GM19099 (cell line): Measurements from ENCODE around the gene GRAMD1A.

Experiments
- POLR2A ChIP-seq: IDR thresholded peaks from 3 replicates; pipeline ENCODE4 v1.6.1; 2011; ENCODE audit warnings: low read depth; ENCODE audit not compliant: insufficient read length; ENCODE audit errors: extremely low read depth

GRAMD1A gene

DNA sequence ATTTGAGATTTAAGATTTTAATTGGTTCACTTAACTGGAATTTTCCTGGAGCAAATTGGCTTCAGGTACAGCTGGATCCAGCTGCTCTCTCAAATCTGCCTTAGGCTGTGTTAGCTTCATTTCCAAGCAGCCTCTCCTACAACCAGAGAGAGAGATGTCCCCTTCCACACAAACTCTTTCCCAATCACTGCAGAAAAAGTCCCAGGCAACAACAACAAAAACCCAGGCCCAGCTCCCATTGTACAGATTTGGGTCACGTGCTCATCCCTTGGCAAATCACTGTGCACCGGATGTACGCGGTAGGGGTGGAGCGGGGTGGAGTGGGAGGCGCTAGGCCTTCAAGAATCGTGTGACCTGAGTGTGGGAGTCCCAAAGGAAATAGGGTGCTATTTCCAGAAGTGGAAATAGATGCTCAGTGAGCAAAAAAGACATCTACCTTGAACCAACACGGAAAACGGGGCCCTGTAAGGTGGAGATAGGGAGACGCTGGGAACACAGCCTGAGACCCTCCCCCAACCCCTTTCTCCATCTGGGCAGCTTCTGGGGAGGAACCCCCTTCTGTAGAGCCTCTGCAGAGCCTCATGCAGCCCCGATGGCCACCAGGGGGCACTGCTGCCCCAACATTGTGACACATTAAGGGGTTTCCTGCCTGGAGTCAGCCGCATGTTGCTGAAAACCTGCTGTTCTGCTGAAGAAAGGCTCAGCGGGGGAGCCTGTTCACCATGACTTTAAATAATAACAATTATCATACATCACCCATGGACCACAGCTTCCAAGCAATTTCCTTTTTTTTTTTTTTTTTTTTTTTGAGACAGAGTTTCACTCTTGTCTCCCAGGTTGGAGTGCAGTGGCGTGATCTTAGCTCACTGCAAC, 66.8 kb downstream of the GRAMD1A start:
- no peak for TF ChIP-seq POLR2A

DNA sequence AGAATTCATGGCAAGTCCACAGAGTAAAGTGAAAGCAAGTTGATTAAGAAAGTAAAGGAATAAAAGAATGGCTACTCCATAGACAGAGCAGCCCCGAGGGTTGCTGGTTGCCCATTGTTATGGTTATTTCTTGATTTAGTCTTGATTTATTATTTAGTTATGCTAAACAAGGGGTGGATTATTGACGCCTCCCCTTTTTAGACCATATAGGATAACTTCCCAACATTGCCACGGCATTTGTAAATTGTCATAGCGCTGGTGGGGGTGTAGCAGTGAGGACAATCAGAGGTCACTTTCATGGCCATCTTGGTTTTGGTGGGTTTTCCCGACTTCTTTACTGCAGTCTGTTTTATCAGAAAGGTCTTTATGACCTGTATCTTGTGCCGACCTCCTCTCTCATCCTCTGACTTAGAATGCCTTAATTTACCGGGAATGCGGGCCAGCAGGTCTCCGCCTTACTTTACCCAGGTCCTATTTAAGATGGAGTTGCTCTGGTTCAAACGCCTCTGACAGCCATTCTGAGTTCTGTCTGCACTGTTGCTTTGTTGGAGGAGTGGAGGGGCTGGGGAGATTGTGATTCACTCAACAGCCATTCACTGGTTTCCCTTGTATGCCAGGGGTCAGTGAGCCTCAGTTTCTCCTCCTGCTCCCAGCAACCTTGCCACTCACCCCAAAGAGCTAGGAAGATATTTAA, 69.0 kb downstream of the GRAMD1A start:
- TF ChIP-seq POLR2A: no peak

DNA sequence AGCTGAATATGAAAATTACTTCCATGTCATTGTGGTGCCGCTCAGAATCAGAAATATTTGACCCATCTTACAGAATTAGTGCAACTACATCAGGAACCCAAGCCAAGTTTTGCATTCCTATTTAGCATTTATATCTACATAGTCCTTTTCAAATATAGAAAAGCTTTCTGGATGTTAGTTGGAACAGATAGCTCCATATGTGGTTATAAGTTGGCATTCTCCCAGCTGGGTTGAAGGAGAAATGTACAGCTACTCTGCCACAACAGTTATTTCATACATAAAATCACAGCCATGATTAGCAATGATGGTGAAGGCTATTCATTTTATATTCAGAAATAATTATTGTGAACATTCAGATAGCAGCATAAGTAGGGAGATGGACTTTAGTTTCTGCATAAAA, 69.6 kb downstream of the GRAMD1A start:
- TF ChIP-seq POLR2A: no peak

DNA sequence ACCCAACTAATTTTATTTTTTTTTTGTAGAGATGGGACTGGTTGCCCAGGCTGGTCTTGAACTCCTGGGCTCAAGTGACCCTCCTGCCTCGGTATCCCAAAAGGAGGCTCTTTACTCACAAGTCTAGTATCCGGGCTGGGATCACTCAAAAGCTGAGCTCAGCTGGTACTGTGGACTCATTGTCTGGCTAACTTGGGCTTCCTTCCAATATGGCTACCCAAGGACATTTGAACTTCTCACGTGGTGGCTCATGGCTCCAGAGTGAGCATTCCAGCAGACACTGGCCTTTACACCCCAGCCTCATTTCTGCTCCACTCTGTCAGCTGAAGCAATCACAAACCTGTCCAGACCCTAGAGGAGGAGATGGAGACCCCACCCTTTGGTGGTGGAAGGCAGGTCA, 70.3 kb downstream of the GRAMD1A start:
- TF ChIP-seq POLR2A: no peak

DNA sequence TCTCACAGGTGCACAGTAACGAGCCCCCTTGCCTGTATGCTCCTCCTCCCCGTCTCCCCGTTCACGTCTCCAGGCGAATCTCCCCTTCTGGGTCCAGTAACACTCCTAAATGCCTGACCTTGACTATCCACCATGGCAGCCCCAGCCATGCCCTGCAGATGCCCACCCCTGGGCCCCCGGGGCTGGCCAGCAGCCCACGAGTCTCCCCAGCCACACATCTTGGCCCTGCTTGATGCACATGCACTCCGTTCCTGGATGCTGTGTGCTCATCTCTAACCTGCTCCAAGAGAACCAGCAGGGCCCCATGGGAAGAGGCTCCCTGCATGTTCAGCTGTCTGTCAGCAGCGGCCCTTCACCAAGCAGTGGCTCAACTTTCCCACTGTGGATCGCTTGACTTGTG, 73.4 kb downstream of the GRAMD1A start:
- no peak for TF ChIP-seq POLR2A

DNA sequence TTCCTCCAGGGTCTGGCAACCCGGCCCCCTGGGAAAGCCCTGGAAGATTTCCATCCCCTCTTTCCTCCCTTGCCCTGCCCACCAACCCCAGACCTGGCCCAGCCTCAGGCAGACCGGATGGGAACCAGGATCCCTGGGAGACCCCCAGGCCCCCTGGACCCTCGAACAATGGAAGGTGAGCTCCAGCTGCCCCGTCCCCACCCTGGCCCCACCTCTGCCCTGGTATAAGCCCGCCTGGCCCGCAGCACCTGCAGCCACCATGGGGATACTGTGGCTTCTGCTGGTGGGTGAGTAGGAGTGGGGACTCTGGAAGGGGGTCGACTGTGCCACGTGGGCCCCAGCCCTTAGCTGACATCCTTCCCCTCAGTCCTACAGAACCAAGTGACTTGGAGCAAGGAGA, 73.8 kb downstream of the GRAMD1A start:
- TF ChIP-seq POLR2A: no peak

DNA sequence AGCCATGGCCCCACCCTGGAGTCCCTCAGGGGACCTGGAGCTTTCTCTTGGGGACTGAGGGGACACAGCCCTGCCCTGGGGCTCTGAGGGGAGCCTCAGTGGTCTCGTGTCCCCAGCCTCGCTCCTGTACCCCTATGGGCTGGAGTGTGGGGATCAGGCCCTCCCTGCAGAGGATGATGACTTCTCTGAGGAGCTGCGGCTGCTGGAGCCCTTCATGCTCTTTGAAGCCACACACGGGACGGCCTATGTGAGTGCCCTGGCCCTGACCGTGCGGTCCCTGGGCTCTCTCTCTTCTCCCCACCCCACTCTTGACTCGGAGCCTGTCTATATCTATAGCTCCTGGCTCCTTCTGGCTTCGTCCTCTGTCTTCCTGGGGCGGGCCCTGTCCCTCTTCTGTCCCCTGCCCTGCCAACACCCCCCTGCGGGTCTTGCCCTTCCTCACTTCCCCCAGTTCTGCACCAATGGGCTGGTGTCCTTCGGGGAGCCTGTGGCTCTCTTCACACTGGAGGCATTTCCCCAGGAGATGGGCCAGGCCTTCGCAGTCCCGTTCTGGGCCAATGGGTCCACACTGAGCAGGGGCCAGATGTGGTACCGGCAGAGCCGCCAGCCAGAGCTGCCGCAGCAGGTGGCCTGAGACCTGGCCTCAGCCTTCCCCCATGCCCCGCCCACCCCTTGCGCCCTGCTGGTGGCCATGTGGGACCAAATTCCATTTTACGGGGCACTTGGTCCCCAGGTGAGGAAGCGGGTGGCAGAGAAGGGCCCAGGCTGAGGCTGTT, 74.5 kb downstream of the GRAMD1A start:
- TF ChIP-seq POLR2A: no peak

DNA sequence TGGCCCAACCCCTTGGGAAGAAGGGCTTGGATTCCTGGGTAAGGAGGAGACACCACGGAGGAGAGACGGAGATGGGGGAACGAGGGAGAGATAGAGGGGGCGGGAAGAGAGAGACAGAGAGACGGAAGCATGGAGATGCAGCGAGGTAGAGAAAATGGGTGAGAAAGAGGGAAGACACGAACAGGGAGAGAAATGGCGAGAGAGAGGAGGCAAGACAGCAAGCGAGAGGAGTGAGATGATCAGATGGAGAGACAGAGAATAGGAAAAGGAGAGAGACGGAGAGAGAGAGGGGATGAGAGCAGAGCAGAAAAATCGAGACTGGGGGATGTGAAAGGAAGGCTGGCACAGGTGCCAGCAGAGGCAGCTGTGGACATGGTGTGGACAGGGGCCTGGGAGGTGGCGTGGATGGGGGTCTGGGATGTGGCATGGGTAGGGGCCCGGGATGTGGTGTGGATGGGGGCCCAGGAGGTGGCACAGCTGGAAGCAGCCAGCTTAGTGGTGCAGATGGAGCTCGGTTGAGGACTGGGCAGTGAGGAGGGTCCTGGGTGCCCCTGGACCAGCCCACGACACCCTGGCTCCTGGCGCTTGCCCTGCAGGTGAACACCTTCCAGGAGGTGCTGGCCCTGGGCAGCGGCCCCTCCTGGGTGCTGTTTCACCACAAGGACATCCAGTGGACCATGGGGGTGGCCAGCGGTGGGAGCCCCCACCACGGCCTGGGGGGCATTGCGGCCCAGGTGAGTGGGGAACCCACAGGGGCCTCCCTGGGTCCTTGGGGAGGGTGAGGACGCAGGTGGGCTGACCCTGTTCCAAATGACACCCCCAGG, 75.3 kb downstream of the GRAMD1A start:
- no peak for TF ChIP-seq POLR2A

DNA sequence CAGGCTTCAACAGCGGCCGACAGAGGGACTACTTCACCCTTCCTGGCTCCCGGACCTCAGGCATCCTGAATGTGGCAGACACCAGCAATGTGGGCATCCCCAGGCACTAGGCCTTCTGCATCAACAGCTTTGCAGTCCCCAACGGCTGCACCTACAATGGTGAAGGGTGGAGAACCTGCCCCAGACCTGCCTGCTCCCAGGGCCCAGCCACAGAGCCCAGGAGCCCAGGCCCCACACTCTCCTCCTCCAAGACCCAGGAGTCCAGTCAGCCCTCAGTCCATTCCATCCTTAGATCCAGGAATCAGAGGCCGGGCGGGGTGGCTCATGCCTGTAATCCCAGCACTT, 75.9 kb downstream of the GRAMD1A start:
- TF ChIP-seq POLR2A: no peak
